Spleen (tissue), 7 donors: ENCODE measurements around the gene PHOSPHO1.

Source experiments
- CTCF ChIP-seq, 11 experiments: fragments of 200-600 bp in 7 of 11; fragments of 450-650 bp in 4 of 11; sonication (generic) in 4 of 11; IDR thresholded peaks in 8 of 11; conservative IDR thresholded peaks in 3 of 11; 1 replicate in 7 of 11; 2 replicates in 4 of 11; pipeline versions ENCODE4 v1.4.0 to v1.8.0; 2016 to 2021; ENCODE audit warnings: antibody characterized with exemption in 11 of 11, inconsistent platforms in 4 of 11, mild to moderate bottlenecking in 1 of 11
- POLR2A ChIP-seq, 3 donors: fragments of 450-650 bp; IDR thresholded peaks; one replicate each; pipeline ENCODE4 v1.5.1; 2017; ENCODE audit warnings: antibody characterized with exemption in 3 of 3, mild to moderate bottlenecking in 1 of 3
- donor health status: DM: no; HTN: no; CAD: no; lungs with moderate emphysema.
- donor health status: DM: no; HTN: no; CAD: no.
- donor health status: DM: no; HTN: no; CAD: no.

GRCh38 chr17:49227436-49228261 is 2.9 kb downstream of the PHOSPHO1 start:
- TF ChIP-seq CTCF (IDR thresholded peaks at IDR 0.05 in 8 of 11, conservative IDR thresholded peaks at IDR 0.05 in 3 of 11) = peak; percentile 74 to 94 (median 88)
- no peak for TF ChIP-seq POLR2A (IDR thresholded peaks at IDR 0.05)
